Hepatocyte (in vitro differentiated cells): ENCODE measurements around the gene NIN. TPM values are rescaled to one million over a fixed set of nuclear protein-coding genes. Genes with fewer than 3 reads are reported as not detected.

Experiments
- DNase-seq: peaks from one replicate; pipeline ENCODE4 v3.0.0-alpha.2; 2016; ENCODE audit warnings: low spot score
- H2AFZ ChIP-seq: fragments of 200-600 bp; sonication (generic); 2 replicates; pipeline ENCODE4 v1.6.0; 2016; ENCODE audit warnings: antibody characterized with exemption, mild to moderate bottlenecking
- H3K27ac ChIP-seq: fragments of 200-600 bp; sonication (generic); 2 replicates; pipeline ENCODE4 v1.5.1; 2016; ENCODE audit warnings: mild to moderate bottlenecking
- H3K27me3 ChIP-seq: fragments of 200-600 bp; sonication (generic); 2 replicates; pipeline ENCODE4 v1.6.1; 2016
- H3K36me3 ChIP-seq: fragments of 200-600 bp; sonication (generic); replicated peaks from 2 replicates; pipeline ENCODE4 v1.5.1; 2016; ENCODE audit warnings: low read depth; ENCODE audit not compliant: insufficient read depth
- H3K4me1 ChIP-seq: fragments of 200-600 bp; sonication (generic); 2 replicates; pipeline ENCODE4 v1.5.1; 2016; ENCODE audit warnings: mild to moderate bottlenecking, moderate library complexity; ENCODE audit not compliant: insufficient read depth
- H3K4me2 ChIP-seq: fragments of 200-600 bp; sonication (generic); 2 replicates; pipeline ENCODE4 v1.6.0; 2016
- H3K4me3 ChIP-seq: fragments of 200-600 bp; sonication (generic); 2 replicates; pipeline ENCODE4 v1.5.1; 2016; ENCODE audit warnings: mild to moderate bottlenecking
- H3K79me2 ChIP-seq: fragments of 200-600 bp; sonication (generic); 2 replicates; pipeline ENCODE4 v1.6.0; 2017; ENCODE audit warnings: mild to moderate bottlenecking
- H3K9me2 ChIP-seq: fragments of 200-600 bp; sonication (generic); replicated peaks from 2 replicates; pipeline ENCODE4 v1.6.0; 2017; ENCODE audit warnings: mild to moderate bottlenecking; ENCODE audit not compliant: insufficient read depth
- H3K9me3 ChIP-seq: fragments of 200-600 bp; sonication (generic); 2 replicates; pipeline ENCODE4 v1.5.1; 2016; ENCODE audit warnings: low read depth, mild to moderate bottlenecking
- H4K20me1 ChIP-seq: fragments of 200-600 bp; sonication (generic); 2 replicates; pipeline ENCODE4 v1.6.0; 2016; ENCODE audit warnings: mild to moderate bottlenecking; ENCODE audit not compliant: insufficient read depth, poor library complexity, severe bottlenecking
- EZH2 ChIP-seq: fragments of 200-600 bp; sonication (generic); IDR thresholded peaks from 2 replicates; pipeline ENCODE4 v1.6.1; 2016; ENCODE audit warnings: antibody characterized with exemption, mild to moderate bottlenecking, borderline replicate concordance
- EZH2phosphoT487 ChIP-seq: fragments of 200-600 bp; sonication (generic); IDR thresholded peaks from one replicate; pipeline ENCODE4 v1.6.1; 2018; ENCODE audit warnings: antibody characterized with exemption, mild to moderate bottlenecking, low read depth, moderate library complexity; ENCODE audit not compliant: unreplicated experiment, severe bottlenecking
- WGBS: methylation state at CpG from one replicate; pipeline ENCODE4 v1.1.6; 2016; ENCODE audit warnings: low lambda C conversion rate; ENCODE audit errors: missing lambda C conversion rate; 5-methylcytosine and 5-hydroxymethylcytosine counted together
- polyA plus RNA-seq: library from polyadenylated mRNA; unstranded; fragments of >200 nt; fragmentation: Nextera tagmentation; extraction: Ambion mirVana; gene quantifications from 2 replicates; pipeline ENCODE4 v1.2.1, GENCODE V29; 2016
- total RNA-seq: library from RNA; depleted of rRNA; stranded (reverse); fragments of >200 nt; gene quantifications from 2 replicates; pipeline ENCODE4 v1.2.3, GENCODE V29; 2014
- TF ChIP-seq, protein P1 (sequence below): fragments of 200-600 bp; sonication (generic); IDR thresholded peaks from 2 replicates; pipeline ENCODE4 v1.5.1; 2016; ENCODE audit warnings: antibody characterized with exemption, mild to moderate bottlenecking; ENCODE audit not compliant: poor library complexity

Gene NIN
- total and polyA plus RNA-seq, 2 experiments from 2014 or later = 4.2 to 11.6 TPM

DNA sequence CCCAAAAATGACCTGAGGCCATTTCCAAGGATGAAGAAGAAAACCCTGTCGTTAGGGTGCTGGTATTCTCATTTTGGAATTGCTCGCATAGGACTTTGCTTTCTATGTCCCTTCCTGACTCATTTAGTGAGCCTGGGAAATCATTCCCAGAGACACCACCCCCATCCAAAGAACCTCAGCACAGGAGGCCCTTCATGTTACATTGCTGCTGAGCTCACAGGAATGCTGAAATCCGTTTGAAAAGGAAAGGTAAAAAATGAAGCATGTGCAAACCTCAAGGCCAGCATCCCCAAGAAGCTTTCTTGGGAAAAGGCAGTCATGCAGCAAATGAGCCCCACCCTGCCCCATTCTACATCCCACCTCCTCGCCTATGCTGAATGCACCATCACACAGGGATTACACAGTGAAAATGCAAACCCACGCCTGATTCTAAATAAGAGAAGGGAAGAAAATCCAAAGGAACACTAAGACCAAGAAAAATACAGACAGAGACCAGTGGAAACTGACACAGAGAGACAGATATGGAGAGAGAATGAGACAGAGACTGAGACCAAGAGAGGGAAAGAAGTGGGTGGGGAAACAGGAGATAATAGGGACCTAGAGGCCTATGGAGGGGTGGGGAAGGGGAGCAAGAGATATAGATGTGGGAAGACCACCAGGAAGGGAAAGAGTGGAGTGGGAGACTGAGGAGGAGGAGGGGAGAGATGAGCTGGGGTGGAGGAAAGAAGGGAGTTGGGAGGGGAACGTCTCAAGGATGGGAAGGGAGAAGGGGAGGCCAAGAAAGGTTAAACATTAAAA is 33.5 kb downstream of the NIN start:
- H3K9me3 ChIP-seq = no peaks in the 10 kb centered on the region
- H3K36me3 ChIP-seq = no peaks in the 10 kb centered on the region
- no peak for DNase-seq
- H3K79me2 ChIP-seq = no peaks in the 10 kb centered on the region
- no peak overlapping the region for H3K27ac ChIP-seq
- no peak overlapping the region for H3K4me2 ChIP-seq
- H2AFZ ChIP-seq = no peak overlapping the region
- TF ChIP-seq EZH2phosphoT487 (no peak), EZH2 (no peak)
- TF ChIP-seq, protein P1, sequence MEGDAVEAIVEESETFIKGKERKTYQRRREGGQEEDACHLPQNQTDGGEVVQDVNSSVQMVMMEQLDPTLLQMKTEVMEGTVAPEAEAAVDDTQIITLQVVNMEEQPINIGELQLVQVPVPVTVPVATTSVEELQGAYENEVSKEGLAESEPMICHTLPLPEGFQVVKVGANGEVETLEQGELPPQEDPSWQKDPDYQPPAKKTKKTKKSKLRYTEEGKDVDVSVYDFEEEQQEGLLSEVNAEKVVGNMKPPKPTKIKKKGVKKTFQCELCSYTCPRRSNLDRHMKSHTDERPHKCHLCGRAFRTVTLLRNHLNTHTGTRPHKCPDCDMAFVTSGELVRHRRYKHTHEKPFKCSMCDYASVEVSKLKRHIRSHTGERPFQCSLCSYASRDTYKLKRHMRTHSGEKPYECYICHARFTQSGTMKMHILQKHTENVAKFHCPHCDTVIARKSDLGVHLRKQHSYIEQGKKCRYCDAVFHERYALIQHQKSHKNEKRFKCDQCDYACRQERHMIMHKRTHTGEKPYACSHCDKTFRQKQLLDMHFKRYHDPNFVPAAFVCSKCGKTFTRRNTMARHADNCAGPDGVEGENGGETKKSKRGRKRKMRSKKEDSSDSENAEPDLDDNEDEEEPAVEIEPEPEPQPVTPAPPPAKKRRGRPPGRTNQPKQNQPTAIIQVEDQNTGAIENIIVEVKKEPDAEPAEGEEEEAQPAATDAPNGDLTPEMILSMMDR = no peak
- H4K20me1 ChIP-seq = no peaks in the 10 kb centered on the region
- 75% methylated on average over 6 of the region's 6 CpGs for WGBS
- H3K4me1 ChIP-seq = peaks cover 8% of the 10 kb centered on the region
- no peaks in the 10 kb centered on the region for H3K9me2 ChIP-seq
- H3K27me3 ChIP-seq = no peaks in the 10 kb centered on the region
- no peak overlapping the region for H3K4me3 ChIP-seq

DNA sequence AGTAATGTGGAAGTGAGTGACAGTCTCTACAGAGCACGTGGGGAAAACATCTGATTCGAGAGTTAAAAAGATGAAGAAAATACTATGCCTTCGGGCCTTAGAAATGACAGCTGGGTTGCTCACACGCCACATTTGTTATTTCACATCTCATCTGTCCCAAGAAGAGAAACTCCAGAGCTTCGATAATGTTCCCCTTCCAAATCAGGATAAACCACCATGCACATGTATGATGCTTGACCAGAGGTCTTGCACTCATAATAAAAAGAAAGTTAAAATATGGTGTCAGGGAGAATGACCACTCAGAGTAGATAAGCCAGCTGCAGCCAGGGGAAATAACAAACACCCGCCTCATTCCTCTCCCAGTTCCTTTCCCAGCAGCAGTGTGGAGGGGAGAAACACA is 34.6 kb downstream of the NIN start:
- H3K9me2 ChIP-seq = no peaks in the 10 kb centered on the region
- WGBS = 70% methylated on average over 6 of the region's 6 CpGs
- H2AFZ ChIP-seq = no peak overlapping the region
- no peaks in the 10 kb centered on the region for H3K27me3 ChIP-seq
- H3K4me1 ChIP-seq = peaks cover 8% of the 10 kb centered on the region
- H3K4me2 ChIP-seq = no peak overlapping the region
- no peaks in the 10 kb centered on the region for H3K36me3 ChIP-seq
- H3K4me3 ChIP-seq = no peak overlapping the region
- TF ChIP-seq, protein P1 = no peak
- TF ChIP-seq EZH2phosphoT487 (no peak), EZH2 (no peak)
- no peak overlapping the region for H3K27ac ChIP-seq
- no peaks in the 10 kb centered on the region for H3K79me2 ChIP-seq
- H3K9me3 ChIP-seq = no peaks in the 10 kb centered on the region
- no peak for DNase-seq
- H4K20me1 ChIP-seq = no peaks in the 10 kb centered on the region

DNA sequence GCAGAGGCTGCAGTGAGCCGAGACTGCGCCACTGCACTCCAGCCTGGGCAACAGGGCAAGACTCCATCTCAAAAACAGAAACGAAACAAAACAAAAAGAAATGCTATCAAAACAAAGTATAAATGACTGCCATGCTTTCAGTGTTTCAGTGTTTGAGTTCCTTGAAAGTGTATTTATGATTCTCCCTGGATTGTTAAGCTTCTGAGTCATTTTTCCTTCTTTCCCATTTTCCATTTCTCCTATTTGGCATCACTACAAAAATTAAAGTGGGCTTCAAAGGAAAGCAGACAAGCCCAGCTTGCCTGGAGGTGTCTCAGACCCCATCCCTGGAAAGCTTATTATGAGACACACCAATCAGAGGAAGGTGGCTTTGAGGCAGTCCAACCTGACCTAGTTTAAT is 35.1 kb downstream of the NIN start:
- no peaks in the 10 kb centered on the region for H3K9me2 ChIP-seq
- H3K36me3 ChIP-seq = no peaks in the 10 kb centered on the region
- no peaks in the 10 kb centered on the region for H3K27me3 ChIP-seq
- no peak overlapping the region for H3K4me3 ChIP-seq
- no peak overlapping the region for H3K27ac ChIP-seq
- no peak for DNase-seq
- H3K4me2 ChIP-seq = no peak overlapping the region
- H3K79me2 ChIP-seq = no peaks in the 10 kb centered on the region
- H2AFZ ChIP-seq = no peak overlapping the region
- WGBS = 98% methylated on average over 3 of the region's 3 CpGs
- TF ChIP-seq EZH2phosphoT487 = no peak
- TF ChIP-seq, protein P1 = no peak
- no peaks in the 10 kb centered on the region for H3K9me3 ChIP-seq
- H3K4me1 ChIP-seq = peaks cover 8% of the 10 kb centered on the region
- no peaks in the 10 kb centered on the region for H4K20me1 ChIP-seq
